ENCODE data around the gene BAHCC1.

Gene BAHCC1

DNA sequence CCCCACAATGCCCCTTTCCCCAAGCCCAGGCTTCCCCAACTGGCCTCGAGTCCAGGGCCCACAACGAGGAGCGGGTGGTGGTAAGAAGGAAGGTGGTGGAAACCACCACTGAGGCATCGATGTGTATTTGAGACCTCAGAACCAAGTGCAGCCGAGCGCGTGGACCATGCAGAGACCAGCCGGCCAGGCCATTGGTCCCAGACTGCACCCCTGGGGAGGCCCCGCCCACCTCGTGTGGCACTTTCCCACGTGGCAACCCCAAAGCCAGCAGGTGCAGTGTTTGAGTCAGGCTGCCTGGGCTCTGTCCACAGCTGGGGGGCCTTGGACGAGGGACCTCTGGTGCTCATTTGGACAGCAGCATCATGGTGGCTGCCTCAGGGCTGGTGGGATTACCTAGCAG is 28.1 kb upstream of the BAHCC1 start:
- DNase-seq (ENCODE audit: low read depth) = no peak

DNA sequence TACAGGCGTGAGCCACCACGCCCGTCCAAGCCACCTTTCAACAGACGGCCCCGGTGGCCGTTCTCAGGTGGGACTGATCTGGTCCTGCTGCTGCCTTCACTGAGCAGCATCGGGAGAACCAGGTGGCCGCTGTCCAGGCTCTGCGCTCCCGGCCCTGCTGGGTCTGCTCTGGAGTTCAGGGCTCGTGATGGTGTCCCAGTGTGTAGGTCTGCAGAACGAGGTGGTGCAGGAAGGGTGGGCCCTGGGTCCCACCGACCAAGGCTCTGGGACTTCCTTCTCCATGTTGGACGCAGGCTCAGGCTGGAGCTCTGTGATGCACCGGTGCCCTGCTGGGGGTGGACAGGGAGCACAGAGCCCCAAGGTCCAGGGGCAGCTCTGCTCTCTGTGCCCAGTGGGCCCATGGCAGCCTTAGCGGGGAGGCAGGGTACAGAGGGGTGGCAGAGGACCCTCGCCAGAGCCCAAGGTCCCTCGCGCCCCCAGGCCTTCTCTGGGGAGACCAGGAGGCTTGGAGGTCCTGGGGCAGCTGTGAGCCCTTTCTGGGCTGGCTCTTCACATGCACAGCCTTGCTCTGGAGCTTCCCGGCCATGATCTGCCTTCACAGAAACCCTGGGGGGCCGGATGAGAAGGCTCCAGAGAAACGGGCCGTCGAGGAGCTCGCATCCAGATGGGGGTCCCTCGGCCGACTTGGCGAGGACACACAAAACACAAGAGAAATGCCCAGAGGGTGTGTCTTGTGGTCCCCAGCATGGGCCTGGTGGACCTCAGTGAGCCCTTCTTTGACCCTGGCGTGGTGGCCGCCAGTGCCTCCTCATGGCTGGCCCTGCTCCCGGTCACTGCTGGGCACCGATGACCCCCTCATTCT is 26.9 kb upstream of the BAHCC1 start:
- DNase-seq (ENCODE audit: low read depth) = no peak

DNA sequence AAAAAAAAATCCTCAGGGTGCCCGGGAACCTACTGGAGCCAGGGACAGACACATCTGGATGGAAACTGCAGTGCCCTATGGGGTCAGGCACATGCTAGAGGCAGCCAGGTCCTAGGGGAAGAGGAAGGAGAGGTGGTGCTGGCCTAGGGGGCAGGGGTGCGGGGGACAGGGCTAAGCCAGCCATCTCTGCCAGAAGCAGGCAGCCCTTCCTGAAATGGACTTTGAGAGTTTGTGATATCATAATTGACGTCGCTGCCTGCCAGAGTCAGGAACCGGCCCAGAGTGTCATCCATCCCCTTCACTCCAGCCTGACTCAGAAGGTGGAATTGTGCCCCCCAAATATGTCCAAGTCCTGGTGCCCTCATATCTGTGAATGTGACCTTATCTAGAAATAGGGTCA is 25.0 kb upstream of the BAHCC1 start:
- no peak for DNase-seq (ENCODE audit: low read depth)

DNA sequence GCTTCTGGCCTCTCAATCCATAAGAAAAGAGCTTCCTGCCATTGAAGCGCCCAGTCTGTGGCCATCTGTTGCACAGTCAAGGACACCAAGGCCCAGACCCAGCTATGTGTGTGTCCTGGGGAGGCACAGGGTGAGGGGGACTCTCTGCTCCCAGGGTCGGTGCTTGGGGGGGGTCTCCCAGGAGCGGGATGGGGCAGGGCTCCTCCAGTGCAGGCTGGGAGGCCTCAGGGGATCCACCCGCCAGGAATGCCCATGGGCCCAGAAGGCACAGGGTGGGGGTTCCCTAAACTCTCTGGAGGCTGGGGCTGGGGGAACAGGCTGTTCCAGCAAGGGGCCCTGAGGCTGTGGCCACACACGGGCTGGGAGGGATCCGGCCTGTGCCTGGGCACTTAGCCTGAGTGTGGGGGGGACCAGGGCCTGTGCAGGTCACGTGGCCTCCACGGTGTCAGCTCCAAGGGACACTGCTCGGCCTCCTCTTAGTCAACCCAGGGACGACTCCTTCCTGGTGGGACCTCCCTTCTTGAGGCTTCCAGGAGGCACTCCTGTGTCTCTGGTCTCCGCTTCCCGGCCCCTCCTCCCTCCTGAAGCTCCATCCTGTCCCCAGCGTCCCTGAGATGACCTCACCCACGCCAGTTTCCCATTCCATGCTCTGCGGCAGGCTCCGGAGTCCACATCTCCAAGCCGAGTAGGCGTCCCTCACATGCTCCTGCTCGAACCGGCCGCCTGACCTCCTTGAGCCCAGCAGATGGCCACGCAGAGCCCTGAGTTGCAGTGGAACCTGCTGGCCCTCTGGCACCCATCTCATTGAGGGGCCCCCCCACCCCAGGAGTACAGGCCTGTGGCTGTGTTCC is 23.1 kb upstream of the BAHCC1 start:
- no peak for DNase-seq (ENCODE audit: low read depth)

DNA sequence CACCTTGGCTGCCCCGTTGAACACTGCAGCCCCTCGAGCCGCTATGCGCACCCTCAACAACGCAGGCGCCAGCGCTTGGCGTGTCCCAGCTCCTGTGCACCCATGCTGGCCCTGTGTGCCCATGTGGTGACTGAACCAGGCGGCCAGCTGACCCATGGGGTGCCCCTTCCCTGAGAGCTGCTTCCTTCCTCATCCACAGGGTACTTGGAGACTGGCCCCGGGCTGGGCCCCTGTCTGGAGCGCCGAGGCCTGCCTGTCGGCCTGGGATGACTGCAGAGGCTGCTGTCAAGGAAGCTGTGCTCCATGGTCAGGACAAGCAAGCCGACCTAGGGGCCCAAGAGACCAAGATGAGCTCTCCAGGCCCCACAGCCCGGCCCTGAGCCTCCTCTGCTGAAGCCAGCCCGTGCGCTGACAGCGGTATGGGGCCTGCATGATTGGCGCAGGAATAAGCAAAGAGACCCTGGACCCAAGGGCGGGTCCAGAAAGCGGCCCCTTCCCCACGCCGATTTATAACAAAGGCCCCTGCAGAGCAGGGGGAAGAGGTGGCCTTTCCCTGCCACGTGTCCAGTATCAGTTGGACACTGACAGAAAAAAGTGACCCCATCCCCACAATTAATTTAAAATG is 21.6 kb upstream of the BAHCC1 start:
- DNase-seq (ENCODE audit: low read depth) = no peak

DNA sequence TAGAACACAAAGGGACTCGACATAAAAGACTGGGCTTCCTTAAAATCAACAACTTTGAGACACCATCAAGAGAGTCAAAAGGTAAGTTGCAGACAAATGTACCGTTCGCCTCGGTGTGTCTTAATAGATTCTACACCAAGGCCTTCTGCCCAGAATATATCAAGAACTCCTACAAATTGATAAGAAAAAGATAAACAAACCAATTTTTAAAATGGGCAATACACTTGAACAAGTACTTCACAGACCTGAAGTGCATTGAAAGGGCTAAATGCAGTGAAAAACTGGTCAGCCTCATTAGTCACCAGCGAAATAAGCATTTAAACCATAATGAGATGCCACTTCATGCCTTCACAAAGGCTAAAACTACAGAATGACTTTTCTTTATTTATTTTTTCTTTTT is 20.4 kb upstream of the BAHCC1 start:
- no peak for DNase-seq (ENCODE audit: low read depth)

DNA sequence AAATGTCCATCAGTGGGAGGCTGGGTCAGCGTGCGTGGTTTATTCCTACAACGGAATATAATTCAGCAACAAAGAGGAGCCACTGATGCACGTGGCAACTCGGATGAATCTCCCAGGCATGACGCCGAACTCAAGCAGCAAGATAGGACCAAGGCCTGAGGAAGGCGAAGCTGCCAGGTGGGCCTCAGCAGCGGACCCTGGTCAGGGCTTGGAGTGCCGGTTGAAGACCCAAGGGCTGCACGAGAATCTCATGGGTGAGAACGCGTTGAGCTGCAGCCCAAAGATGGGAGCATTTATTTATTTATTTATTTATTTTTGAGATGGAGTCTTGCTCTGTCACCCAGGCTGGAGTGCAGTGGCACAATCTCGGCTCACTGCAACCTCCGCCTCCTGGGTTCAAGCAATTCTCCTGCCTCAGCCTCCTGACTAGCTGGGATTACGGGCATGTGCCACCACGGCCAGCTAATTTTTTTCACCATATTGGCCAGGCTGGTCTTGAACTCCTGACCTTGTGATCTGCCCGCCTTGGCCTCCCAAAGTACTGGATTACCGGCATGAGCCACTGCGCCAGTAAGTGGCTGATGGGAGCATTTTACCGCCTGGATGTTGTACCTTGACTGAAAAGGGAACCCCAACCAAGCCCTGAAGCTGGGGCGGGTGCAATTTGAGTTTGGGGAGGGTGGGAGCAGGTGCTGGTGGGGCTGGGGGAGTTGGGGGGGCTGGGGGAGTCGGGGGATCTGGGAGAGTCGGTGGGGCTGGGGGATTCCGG is 18.1 kb upstream of the BAHCC1 start:
- DNase-seq (ENCODE audit: low read depth) = no peak

DNA sequence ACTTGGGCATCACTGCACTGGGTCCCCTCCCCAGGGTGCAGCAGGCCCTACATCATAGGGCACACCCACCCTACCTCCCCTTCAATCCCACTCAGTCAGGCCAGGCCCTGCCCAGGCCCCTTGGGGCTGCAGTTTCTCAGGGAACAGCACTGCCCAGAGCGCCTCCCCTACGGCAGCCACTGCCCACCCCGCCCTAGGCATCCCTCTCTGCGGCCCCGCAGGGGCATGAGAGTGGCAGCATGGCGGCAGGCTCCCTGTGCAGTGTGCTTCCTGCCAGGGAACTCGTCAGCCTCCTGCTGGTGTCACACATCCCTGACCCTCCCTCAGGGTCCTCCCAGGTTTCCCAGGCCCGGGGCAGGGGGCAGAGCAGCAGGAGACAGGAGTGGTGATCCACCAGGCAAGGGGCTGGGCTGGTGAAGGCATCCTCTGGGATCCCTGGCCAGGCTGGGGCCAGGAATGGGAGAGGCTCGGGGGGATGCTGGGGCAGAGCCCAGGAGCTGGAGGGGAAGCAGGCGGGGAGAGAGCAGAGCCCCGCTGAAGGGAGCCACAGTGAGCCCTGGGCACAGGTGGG is 16.2 kb upstream of the BAHCC1 start:
- DNase-seq (ENCODE audit: low read depth) = no peak

DNA sequence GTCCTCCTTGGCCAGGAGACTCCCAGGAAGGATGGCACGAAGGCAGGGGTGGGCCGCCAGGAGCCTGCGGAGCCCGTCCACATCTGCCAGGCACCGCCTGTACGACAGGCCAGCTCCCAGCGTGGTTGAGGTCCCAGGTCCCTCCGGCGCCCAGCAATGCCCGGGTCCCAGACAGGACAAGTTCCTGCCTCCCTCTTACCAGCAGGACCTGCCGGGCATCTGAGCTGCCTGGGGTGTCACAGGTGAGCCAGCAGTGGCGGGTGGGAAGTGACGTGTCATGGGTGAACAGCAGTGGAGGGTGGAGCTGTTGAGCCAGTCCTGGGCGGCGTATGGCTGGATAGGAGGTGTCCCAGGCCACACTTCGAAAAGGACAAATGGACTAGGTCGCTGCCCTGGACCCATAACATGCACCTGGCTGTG is 15.7 kb upstream of the BAHCC1 start:
- no peak for DNase-seq (ENCODE audit: low read depth)

DNA sequence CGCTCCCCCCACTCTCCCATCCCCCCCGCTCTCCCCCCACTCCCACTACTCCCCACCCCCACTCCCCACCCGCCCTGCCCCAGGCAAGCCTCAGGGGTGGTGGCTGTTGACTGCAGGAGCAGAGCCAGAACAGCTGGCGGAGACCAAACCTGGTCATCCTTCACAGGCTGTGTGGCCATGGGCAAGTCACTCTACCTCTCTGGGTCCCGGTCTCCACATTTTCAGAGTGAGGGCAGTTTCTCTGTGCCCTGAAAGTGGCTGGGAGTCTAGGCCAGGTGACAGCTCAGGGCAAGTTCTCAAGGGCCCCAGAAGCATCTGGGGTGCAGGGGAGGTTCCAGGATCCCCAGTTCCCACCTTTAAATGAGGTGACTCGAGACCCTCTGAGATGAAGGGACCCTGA is 15.1 kb upstream of the BAHCC1 start:
- no peak for DNase-seq (ENCODE audit: low read depth)

DNA sequence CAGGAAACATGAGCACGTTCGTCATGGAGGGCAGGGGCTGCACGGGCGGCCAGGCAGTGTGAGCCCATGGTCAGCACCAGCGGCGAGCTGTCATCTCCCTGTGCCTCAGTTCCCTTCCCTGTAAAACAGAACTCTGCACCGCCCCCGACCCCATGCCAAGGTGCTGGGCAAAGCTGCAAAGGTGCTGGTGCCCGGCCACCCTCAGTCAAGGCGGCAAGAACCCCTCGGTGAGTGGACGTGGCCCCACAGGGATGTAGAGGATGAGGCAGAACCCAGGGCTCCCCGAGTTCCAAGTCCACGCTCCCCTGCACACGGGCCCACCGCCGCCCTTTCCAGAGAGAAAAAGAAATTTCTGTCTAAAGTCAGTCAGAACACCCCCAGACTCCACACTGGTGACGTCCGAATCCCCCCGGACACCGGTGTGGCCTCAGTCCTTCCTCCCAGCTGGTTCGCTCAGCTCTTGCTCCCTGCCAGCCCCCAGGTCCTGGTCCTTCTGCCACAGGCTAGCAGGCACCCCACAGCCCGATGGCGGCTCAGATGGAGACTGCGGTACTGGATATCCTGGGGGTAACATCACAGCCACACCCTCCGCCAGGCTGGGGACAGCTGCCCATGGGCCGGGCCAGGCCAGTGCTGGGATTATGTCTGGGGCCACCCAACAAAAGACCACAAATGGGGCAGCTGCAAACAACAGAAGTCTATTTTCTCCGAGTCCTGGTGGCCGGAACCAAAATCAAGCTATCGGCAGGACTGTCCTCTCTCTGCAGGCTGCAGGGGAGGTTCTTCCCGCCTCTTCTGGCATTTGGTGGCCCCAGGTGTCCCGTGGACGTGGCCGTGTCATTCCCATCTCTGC is 14.4 kb upstream of the BAHCC1 start:
- DNase-seq (ENCODE audit: low read depth) = no peak

DNA sequence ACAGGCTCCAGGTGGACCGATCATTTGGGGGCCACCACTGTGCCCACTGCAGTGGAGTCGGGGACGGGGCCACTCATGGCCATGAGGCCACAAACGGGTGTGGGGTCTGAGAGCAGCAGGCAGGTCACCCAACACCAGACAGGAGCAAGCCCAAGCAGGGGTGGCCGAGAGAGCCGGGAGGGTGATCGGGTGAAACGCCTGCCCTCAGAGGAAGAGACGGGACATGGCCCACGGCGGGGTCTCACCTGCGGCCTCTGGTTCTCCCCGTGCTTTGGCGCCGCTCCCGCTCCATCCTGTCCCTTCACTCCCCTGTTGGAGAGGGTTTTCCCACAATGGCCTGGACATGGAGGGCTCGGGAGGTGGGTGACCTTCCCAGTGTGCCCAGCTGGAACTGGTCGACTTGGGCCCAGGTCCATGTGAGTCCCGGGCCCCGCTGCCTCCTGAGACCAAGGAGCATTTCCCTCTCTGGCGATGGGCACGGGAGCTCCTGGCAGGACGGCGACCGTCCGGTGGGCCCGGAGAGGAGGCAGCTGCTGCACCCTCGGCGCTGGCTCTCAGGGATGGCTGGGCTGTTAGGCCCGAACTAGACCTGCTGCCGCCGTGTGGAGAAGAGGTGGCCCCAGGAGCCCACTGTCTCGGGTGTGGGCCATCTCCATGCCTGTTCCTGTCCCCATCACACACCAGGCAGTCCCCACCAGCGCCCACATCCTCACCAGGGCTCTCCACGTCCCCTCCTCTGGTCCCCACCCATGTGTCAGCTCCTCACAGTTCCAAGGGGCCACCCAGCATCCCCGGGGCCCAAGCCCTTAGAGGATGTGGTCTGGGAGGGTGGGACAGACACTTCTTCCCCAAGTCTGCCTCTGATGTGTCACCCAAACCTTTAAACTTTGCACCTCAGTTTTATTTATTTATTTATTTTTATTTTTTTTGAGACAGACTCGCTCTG is 13.4 kb upstream of the BAHCC1 start:
- DNase-seq (ENCODE audit: low read depth) = no peak

DNA sequence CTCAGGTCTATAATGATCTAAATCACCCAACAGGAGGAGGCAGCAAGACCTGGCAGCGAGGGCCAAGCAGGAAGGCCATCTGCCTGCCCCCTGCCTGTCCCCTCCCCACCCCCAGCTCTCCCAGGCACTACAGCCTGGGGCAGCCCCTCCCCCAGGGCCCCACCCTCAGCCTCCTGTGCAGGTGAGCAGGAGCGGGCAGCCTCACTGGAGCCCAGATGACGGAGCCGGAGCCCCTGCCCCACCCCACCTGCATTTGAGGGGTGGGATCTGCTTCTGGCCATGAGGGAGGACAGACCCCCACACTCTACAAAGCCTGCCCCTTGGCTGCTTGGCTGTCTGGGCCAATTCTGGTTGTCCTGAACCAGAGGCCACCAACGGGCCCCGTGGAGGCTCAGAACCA is 12.4 kb upstream of the BAHCC1 start:
- DNase-seq (ENCODE audit: low read depth) = no peak

DNA sequence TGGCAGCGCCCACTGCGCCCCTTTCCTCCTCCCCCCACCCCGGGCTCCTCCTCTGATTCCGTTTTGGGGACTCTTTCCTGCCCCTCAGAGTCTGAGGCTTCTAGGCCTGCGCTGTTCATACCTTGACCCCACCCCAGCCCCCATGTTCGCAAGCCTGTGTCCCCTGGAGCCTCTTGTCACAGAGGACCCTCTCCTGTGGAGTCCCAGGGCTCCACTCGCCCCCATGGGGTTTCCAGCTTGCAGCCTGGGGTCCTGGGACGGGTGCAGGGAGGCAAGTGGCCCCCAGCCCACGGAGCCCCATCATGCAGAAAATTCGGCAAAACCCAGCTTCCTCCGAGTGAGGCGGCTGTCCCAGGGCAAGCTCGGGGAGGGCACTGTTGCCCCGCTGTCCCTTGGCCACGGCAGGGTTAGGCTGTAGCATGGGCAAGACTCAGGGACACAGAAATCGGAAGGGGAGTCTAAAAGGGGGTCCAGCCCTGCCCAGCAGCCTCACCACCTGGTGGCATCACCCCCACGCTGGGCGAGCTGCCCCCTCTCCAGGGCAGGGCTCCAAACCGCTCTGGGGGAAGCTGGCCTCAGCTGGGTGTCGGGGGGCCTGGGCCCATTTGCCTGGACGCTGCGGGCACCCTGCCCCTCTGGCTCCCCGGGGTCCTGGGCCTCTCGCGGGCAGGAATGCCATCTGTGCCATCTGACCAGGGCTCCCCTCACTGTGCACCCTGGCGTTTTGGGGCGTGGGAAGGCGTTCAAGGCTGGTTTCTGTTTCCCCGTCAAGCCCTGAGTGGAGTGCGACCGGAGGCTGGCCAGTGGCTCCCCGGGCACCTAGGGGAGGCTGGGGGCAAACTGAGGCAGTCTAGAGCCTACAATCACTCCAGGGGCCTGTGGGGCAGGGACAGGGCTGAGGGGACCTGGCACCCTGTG is 11.5 kb upstream of the BAHCC1 start:
- DNase-seq (ENCODE audit: low read depth) = no peak

DNA sequence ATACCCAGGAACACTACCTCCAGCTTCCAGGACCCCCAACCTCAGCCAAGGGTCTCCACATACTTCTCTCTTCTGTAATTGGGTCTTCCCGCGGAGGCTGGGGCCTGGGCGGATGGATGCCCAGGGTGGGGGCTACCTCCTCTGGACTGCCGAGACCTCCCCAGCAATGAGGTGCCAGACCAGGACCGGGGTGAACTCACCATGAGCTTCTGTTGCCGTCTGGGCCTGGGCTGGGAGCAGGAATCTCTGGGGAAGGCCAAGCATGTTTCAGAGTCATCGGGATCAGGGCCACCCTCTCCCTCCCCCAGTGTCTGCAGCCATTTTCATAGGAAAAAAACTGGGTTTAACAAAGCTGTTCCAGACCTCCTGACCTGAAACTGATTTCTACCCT is 10.3 kb upstream of the BAHCC1 start:
- DNase-seq (ENCODE audit: low read depth) = no peak

DNA sequence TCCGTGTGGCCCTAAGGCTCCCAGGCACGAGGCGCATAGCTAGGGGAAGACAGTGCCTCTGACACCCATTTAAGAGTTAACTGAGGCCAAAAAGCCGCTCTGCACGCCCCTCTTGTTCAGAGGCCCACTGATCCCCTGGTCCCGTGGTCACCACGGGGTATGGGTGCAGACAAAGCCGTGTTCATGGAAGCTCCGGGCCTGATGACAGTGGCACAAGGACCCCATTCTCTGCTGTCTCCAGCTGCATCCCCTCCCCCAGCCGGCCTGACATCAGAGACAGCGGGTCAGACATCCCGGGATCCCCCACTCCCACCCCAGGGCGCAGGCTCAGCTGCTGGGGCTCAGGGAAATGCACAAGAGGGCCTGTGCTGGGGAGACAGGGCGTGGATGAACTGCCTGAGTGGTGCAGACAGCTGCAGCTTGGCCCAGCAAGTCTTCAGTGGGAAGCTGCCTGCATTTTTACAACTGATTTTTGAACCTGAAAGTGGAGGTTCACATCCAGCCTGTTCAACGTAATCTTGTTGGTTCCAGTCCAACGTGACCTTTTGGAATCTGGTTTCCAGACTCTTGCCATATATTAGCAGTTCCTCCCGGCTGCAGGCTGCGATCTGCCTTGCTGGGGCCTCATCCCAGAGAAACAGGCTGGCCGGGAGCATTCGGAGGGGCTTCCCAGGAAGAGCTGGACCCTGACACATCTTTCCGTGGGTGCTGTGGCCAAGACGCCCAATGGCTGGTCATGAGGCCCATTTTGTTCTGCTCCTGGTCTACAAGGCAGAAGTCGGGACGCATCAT is 9.7 kb upstream of the BAHCC1 start:
- DNase-seq (ENCODE audit: low read depth) = no peak

DNA sequence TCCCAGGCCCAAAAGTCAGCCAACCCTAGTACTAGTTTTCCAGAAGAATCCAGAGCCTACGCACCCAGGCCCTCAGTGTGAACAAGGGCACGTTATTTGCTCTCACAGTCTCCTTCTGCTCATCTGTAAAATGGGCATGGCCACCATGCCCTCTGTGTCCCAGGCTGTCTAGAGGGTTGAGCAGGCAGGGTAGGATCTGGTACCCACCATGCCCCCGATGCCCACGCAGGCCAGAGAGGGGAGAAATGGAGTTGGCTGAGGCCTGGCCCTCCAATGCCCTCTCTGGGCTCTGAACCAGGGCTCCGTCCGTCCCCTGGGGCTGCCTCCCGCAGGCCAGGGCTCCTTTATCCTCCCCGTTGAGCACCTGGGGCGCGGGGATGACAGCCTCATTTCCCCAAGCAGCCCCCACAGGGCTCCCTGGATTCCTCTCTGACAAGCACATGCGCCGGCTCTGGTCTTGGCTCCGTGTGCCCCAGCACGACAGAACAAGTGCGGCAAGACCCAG is 9.1 kb upstream of the BAHCC1 start:
- DNase-seq (ENCODE audit: low read depth) = no peak

All from stimulated activated CD8-positive, alpha-beta memory T cell treated with anti-CD3 and anti-CD28 coated beads, Interleukin-12 subunit alpha, Interleukin-12 subunit beta, amount 100 ng/mL, for 1 hour (primary cell).